ENCODE results near the gene ITGAX. TPM values are rescaled to one million over a fixed set of nuclear protein-coding genes. Genes with fewer than 3 reads are reported as not detected.

ITGAX gene
- total and polyA plus RNA-seq, 2 experiments from 2014 or later, result not detected

GRCh38 chr16:31420037-31420436 lies 65.1 kb downstream of the ITGAX start (continued):
- TF ChIP-seq ZNF462 (CRISPR knock-in tag; IDR thresholded peaks at IDR 0.05), result no peak
- TF ChIP-seq EZH2phosphoT487 (IDR thresholded peaks at IDR 0.05; ENCODE audit: unreplicated experiment), result no peak
- no peak for TF ChIP-seq CTCF (conservative IDR thresholded peaks at IDR 0.05; ENCODE audit: low read depth in 2 of 2)
- no peak for TF ChIP-seq CREB1 (CRISPR knock-in tag; IDR thresholded peaks at IDR 0.05; ENCODE audit: low read depth)

- H3K27ac Mint-ChIP-seq, result no peak overlapping the region
- ATAC-seq (no peak), DNase-seq (ENCODE audit: low spot score) (no peak)
- no peaks in the 10 kb centered on the region for H4K20me1 ChIP-seq (replicated peaks; ENCODE audit: insufficient read depth)
- H3K79me2 ChIP-seq (replicated peaks; ENCODE audit: insufficient read depth), result no peaks in the 10 kb centered on the region
- peaks cover 4% of the 10 kb centered on the region; the same call in 1 of the 3 replicates for H3K36me3 Mint-ChIP-seq (ENCODE audit: low read depth)
- peaks cover 12% of the 10 kb centered on the region for H3K9me3 Mint-ChIP-seq
- no peaks in the 10 kb centered on the region; the same call in 2 of the 3 replicates for H3K4me1 Mint-ChIP-seq
- no peak overlapping the region for H3K4me3 ChIP-seq
- no peak overlapping the region for H3K4me2 ChIP-seq
- H3K4me1 ChIP-seq (ENCODE audit: insufficient read depth), result no peaks in the 10 kb centered on the region
- H3K36me3 ChIP-seq (ENCODE audit: insufficient read depth), result no peaks in the 10 kb centered on the region
- no peak overlapping the region for H3K27ac ChIP-seq (ENCODE audit: low read depth)
- H3K27me3 ChIP-seq (ENCODE audit: insufficient read depth), result peaks cover 13% of the 10 kb centered on the region
- H3K4me3 Mint-ChIP-seq, result no peak overlapping the region
- H2AFZ ChIP-seq, result no peak overlapping the region
- H3K9me2 ChIP-seq (ENCODE audit: insufficient read depth), result no peaks in the 10 kb centered on the region
- peaks cover 19% of the 10 kb centered on the region for H3K27me3 Mint-ChIP-seq (ENCODE audit: insufficient read depth, low read depth, poor library complexity)
- H3F3A ChIP-seq (replicated peaks; ENCODE audit: low read depth), result no peaks in the 10 kb centered on the region
- TF ChIP-seq JUNB (IDR thresholded peaks at IDR 0.05; ENCODE audit: unreplicated experiment) (no peak), EZH2phosphoT487 (IDR thresholded peaks at IDR 0.05; ENCODE audit: unreplicated experiment) (no peak), REST (IDR thresholded peaks at IDR 0.05; ENCODE audit: unreplicated experiment) (no peak), POLR2AphosphoS5 (IDR thresholded peaks at IDR 0.05; ENCODE audit: low read depth) (no peak), ETS1 (IDR thresholded peaks at IDR 0.05) (no peak), EZH2 (IDR thresholded peaks at IDR 0.05; ENCODE audit: low read depth, unreplicated experiment) (no peak), ZNF331 (CRISPR knock-in tag; IDR thresholded peaks at IDR 0.05; ENCODE audit: low read depth) (no peak), ZNF114 (CRISPR knock-in tag; IDR thresholded peaks at IDR 0.05) (no peak)
These were observed 66.6 kb downstream of the ITGAX start for GRCh38 chr16:31421587-31421986.

Measured in GM23338 (cell line).